SU-DHL-6 (cell line): ENCODE data around the gene FARSB.

Experiments
- H2AFZ ChIP-seq: fragments of 200-600 bp; sonication (generic); 2 replicates; pipeline ENCODE4 v1.6.1; 2014; ENCODE audit warnings: low read depth, mild to moderate bottlenecking, moderate library complexity, mixed read lengths, antibody characterized with exemption, low read length; ENCODE audit not compliant: severe bottlenecking
- H3F3A ChIP-seq: fragments of 200-600 bp; shearing (Covaris generic); 2 replicates; pipeline ENCODE4 v1.6.0; 2016; ENCODE audit warnings: antibody characterized with exemption, mild to moderate bottlenecking; ENCODE audit not compliant: insufficient read depth
- H3K27ac ChIP-seq: fragments of 200-600 bp; sonication (generic); 2 replicates; pipeline ENCODE4 v1.5.1; 2016; ENCODE audit warnings: low read depth, mild to moderate bottlenecking, low read length, moderate library complexity, mixed read lengths
- H3K27me3 ChIP-seq: fragments of 200-600 bp; sonication (generic), shearing (Covaris generic); 2 replicates; pipeline ENCODE4 v1.6.0; 2014; ENCODE audit warnings: mild to moderate bottlenecking, low read length
- H3K36me3 ChIP-seq: fragments of 200-600 bp; sonication (generic); 2 replicates; pipeline ENCODE4 v1.6.1; 2014; ENCODE audit warnings: mild to moderate bottlenecking, low read length, mixed read lengths
- H3K4me2 ChIP-seq: fragments of 300-600, 200-600 bp; shearing (Covaris generic), sonication (generic); 2 replicates; pipeline ENCODE4 v1.6.0; 2014; ENCODE audit warnings: low read length, low read depth, mild to moderate bottlenecking; ENCODE audit not compliant: poor library complexity, severe bottlenecking
- H3K4me3 ChIP-seq: fragments of 200-600 bp; sonication (generic); 2 replicates; pipeline ENCODE4 v1.5.1; 2014; ENCODE audit warnings: antibody characterized with exemption, low read length, mild to moderate bottlenecking, mixed read lengths; ENCODE audit not compliant: insufficient read depth, poor library complexity, severe bottlenecking
- H3K79me2 ChIP-seq: fragments of 200-600 bp; sonication (generic); 2 replicates; pipeline ENCODE4 v1.6.1; 2014; ENCODE audit warnings: mild to moderate bottlenecking, low read length, moderate library complexity; ENCODE audit not compliant: insufficient read depth
- H3K9ac ChIP-seq: fragments of 200-600 bp; sonication (generic); 2 replicates; pipeline ENCODE4 v1.7.0; 2014; ENCODE audit warnings: mild to moderate bottlenecking, low read length
- H3K9me2 ChIP-seq: fragments of 200-600 bp; sonication (generic); replicated peaks from 2 replicates; pipeline ENCODE4 v1.6.1; 2014; ENCODE audit warnings: low read length; ENCODE audit not compliant: insufficient read depth
- H3K9me3 ChIP-seq: fragments of 200-600 bp; sonication (generic); 2 replicates; pipeline ENCODE4 v1.6.1; 2014; ENCODE audit warnings: low read length, mixed read lengths; ENCODE audit not compliant: insufficient read depth
- H4K20me1 ChIP-seq: fragments of 200-600 bp; sonication (generic); 2 replicates; pipeline ENCODE4 v1.6.1; 2014; ENCODE audit warnings: low read depth, mild to moderate bottlenecking, antibody characterized with exemption, low read length, moderate library complexity, mixed read lengths
- CTCF ChIP-seq: fragments of 200-600 bp; sonication (generic); IDR thresholded peaks from one replicate; pipeline ENCODE4 v1.5.1; 2017; ENCODE audit warnings: antibody characterized with exemption, mild to moderate bottlenecking, low read length, moderate library complexity; ENCODE audit not compliant: insufficient read depth, poor library complexity, severe bottlenecking
- EZH2phosphoT487 ChIP-seq: fragments of 200-600 bp; sonication (generic), shearing (Covaris generic); conservative IDR thresholded peaks from 2 replicates; pipeline ENCODE4 v1.6.1; 2018; ENCODE audit warnings: mild to moderate bottlenecking, antibody characterized with exemption, low read length, moderate library complexity, mixed read lengths

FARSB gene

GRCh38 chr2:222609381-222609780 is 46.5 kb downstream of the FARSB start:
- Histone ChIP-seq H3K9me3 (no peaks in the 10 kb centered on the region), H3K36me3 (peaks cover 29% of the 10 kb centered on the region; the same call in 1 of the 2 replicates), H3K4me2 (no peak overlapping the region), H3F3A (0 out of 2 replicates have a peak, but pooled peaks cover 11% of the 10 kb centered on the region), H3K27ac (no peak overlapping the region), H3K9me2 (no peaks in the 10 kb centered on the region), H3K27me3 (no peaks in the 10 kb centered on the region), H3K9ac (no peak overlapping the region), H2AFZ (no peak overlapping the region), H3K4me3 (no peak overlapping the region), H4K20me1 (no peaks in the 10 kb centered on the region), H3K79me2 (peaks cover 3% of the 10 kb centered on the region; the same call in 1 of the 2 replicates)
- TF ChIP-seq EZH2phosphoT487 (no peak), CTCF (no peak)

GRCh38 chr2:222608081-222608480 is 47.8 kb downstream of the FARSB start:
- Histone ChIP-seq H2AFZ (no peak overlapping the region), H3K4me2 (no peak overlapping the region), H4K20me1 (no peaks in the 10 kb centered on the region), H3K36me3 (peaks cover 25% of the 10 kb centered on the region; the same call in 1 of the 2 replicates), H3K4me3 (no peak overlapping the region), H3K9me2 (no peaks in the 10 kb centered on the region), H3K9ac (no peak overlapping the region), H3K27me3 (no peaks in the 10 kb centered on the region), H3F3A (0 out of 2 replicates have a peak, but pooled peaks cover 7% of the 10 kb centered on the region), H3K27ac (no peak overlapping the region), H3K79me2 (peaks cover 3% of the 10 kb centered on the region; the same call in 1 of the 2 replicates), H3K9me3 (no peaks in the 10 kb centered on the region)
- TF ChIP-seq EZH2phosphoT487 = no peak
- no peak for TF ChIP-seq CTCF

- Histone ChIP-seq H4K20me1 (no peaks in the 10 kb centered on the region), H3K9ac (no peak overlapping the region), H3K4me2 (no peak overlapping the region), H3K27ac (no peak overlapping the region), H3K9me2 (no peaks in the 10 kb centered on the region), H2AFZ (no peak overlapping the region), H3K36me3 (peaks cover 17% of the 10 kb centered on the region; the same call in 1 of the 2 replicates), H3K27me3 (no peaks in the 10 kb centered on the region), H3F3A (0 out of 2 replicates have a peak, but pooled peaks cover 7% of the 10 kb centered on the region), H3K79me2 (peaks cover 5% of the 10 kb centered on the region; the same call in 1 of the 2 replicates), H3K4me3 (no peak overlapping the region), H3K9me3 (no peaks in the 10 kb centered on the region)
- TF ChIP-seq EZH2phosphoT487 = no peak
- TF ChIP-seq CTCF = no peak
Measured at GRCh38 chr2:222606306-222606705, 49.6 kb downstream of the FARSB start.
